Pancreas (tissue), 10 donors: Measurements from ENCODE around the gene PRDM11. TPM values are rescaled to one million over a fixed set of nuclear protein-coding genes. Genes with fewer than 3 reads are reported as not detected.

ENCODE experiments used
- ATAC-seq, 4 donors: fragments of 200-7000 bp; cut with Tn5 transposase; one replicate each; pipeline versions ENCODE4 v1.8.0 to v1.9.1; 2020; ENCODE audit warnings: mild to moderate bottlenecking in 4 of 4, moderate library complexity in 4 of 4
- DNase-seq, 6 donors: peaks; one replicate each; pipeline ENCODE4 v3.0.0-alpha.2; 2020
- FAIRE-seq: peaks from 2 replicates; lab custom pipeline; 2012; peaks lifted over from hg19 to GRCh38; lab: Jason Lieb, UNC
- H3K27ac ChIP-seq, 4 donors: fragments of 200-600 bp; sonication (generic); 1 replicate in 3 of 4; 2 replicates in 1 of 4; pipeline versions ENCODE4 v1.5.0 to v1.8.0; 2020
- H3K27me3 ChIP-seq, 4 donors: fragments of 200-600 bp; one replicate each; pipeline ENCODE4 v1.8.0; 2021
- H3K36me3 ChIP-seq, 3 donors: fragments of 200-600 bp; sonication (generic) in 1 of 3; one replicate each; pipeline versions ENCODE4 v1.5.0 to v1.8.0; 2020 to 2021
- H3K4me1 ChIP-seq, 3 donors: fragments of 200-600 bp; one replicate each; pipeline ENCODE4 v1.8.0; 2021
- H3K4me3 ChIP-seq, 4 donors: fragments of 200-600 bp; sonication (generic) in 2 of 4; one replicate each; pipeline versions ENCODE4 v1.5.0 to v1.8.0; 2020 to 2021
- H3K9me3 ChIP-seq, 4 donors: fragments of 200-600 bp; one replicate each; pipeline ENCODE4 v1.8.0; 2021
- WGBS, 2 donors: extraction: QIAGEN DNeasy Blood & Tissue Kit; methylation state at CpG; one replicate each; pipeline ENCODE4 v1.1.7; 2013; 5-methylcytosine and 5-hydroxymethylcytosine counted together
- intact Hi-C, 3 donors: fragments of 100-400 bp; cut with DNase I; formaldehyde crosslinking; loops; one replicate each; pipeline versions ENCODE4 v1.11.1 to v1.14.2; 2022
- polyA plus RNA-seq, 2 donors: library from polyadenylated mRNA; stranded (reverse); fragments of 200-250 nt; gene quantifications; one replicate each; pipeline ENCODE4 v1.2.3, GENCODE V29; 2013
- total RNA-seq, 6 donors: library from RNA; stranded (reverse); fragmentation: NEBNext Ultra II Directional in 4 of 6; extraction: Animal tissue kit (Norgen Biotek cat#: 25700) in 4 of 6; gene quantifications; one replicate each; pipeline versions ENCODE4 v1.2.1 to v1.2.4, GENCODE V29; 2021 to 2023
- TF ChIP-seq, protein P1 (sequence below), 4 donors: fragments of 200-600 bp; sonication (generic) in 3 of 4; IDR thresholded peaks; one replicate each; pipeline versions ENCODE4 v1.5.0 to v1.8.0; 2021; ENCODE audit warnings: antibody characterized with exemption in 4 of 4
- donor health status: healthy with polysubstance abuse.
- donor health status: DM: no; HTN: no; CAD: no; lungs with moderate emphysema.
- donor health status: DM: no; HTN: no; CAD: no.
- donor health status: control.
- donor health status: control.
- donor health status: Bipolar disorder and iron deficiency.
- donor health status: DM: yes; HTN: yes; CAD: no.
- donor health status: DM: no; HTN: no; CAD: no.
- donor health status: DM: no; HTN: no; CAD: no.
- donor health status: DM: yes; HTN: yes; CAD: no.

Gene PRDM11
- total and polyA plus RNA-seq, 8 donors: 3.0 to 8.5 (median 6.4) TPM

GRCh38 chr11:45234306-45235006, 88.0 kb downstream of the PRDM11 start:
- 86 to 90% methylated on average over 15 of the region's 15 CpGs for WGBS, 2 donors

DNA sequence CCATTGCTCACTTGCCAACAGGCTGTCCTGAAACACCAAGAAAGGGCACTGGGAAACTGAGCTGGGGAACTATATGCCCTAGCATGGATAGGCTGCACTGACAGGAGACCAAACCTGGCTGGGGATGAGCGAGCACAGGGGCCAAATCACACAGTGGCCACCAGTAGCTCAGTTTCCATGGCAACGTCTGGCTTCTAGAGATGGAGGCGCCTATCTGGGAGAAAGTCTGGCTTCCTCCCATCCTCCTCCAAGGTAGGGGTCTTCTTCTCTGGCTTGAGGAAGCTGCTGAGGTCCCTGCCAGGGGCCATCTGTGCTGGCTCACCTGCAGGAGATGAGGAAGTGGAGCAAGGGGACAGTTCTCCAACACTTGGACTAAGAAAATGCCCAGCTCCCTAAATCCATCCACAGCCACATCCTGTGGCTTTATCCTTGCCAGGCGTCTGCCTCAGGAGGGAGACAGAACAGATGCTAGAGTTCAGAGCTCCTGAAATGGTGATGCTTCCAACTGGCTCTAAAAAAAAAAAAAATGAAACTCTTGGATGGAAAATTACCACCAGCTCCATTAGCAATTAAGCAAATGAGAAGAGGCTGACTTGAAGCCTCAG, 91.4 kb downstream of the PRDM11 start:
- Histone ChIP-seq H3K36me3 (no peaks in the 10 kb centered on the region), H3K9me3 (no peaks in the 10 kb centered on the region), H3K4me1 (no peaks in the 10 kb centered on the region), H3K27ac (no peak overlapping the region), H3K4me3 (no peak overlapping the region), H3K27me3 (no peaks in the 10 kb centered on the region)
- FAIRE-seq (no peak), ATAC-seq (no peak), DNase-seq (no peak)
- 37 to 51% methylated on average over 4 of the region's 4 CpGs for WGBS, 2 donors
- intact Hi-C loops: no loop called here
- TF ChIP-seq, protein P1, sequence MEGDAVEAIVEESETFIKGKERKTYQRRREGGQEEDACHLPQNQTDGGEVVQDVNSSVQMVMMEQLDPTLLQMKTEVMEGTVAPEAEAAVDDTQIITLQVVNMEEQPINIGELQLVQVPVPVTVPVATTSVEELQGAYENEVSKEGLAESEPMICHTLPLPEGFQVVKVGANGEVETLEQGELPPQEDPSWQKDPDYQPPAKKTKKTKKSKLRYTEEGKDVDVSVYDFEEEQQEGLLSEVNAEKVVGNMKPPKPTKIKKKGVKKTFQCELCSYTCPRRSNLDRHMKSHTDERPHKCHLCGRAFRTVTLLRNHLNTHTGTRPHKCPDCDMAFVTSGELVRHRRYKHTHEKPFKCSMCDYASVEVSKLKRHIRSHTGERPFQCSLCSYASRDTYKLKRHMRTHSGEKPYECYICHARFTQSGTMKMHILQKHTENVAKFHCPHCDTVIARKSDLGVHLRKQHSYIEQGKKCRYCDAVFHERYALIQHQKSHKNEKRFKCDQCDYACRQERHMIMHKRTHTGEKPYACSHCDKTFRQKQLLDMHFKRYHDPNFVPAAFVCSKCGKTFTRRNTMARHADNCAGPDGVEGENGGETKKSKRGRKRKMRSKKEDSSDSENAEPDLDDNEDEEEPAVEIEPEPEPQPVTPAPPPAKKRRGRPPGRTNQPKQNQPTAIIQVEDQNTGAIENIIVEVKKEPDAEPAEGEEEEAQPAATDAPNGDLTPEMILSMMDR (IDR thresholded peaks at IDR 0.05): no peak

More at GRCh38 chr11:45234306-45235006, 88.0 kb downstream of the PRDM11 start:
- FAIRE-seq (no peak), ATAC-seq (no peak), DNase-seq (no peak)
- Histone ChIP-seq H3K27me3 (no peaks in the 10 kb centered on the region), H3K9me3 (no peaks in the 10 kb centered on the region), H3K36me3 (no peaks in the 10 kb centered on the region), H3K4me3 (no peak overlapping the region), H3K4me1 (no peaks in the 10 kb centered on the region), H3K27ac (no peak overlapping the region)
- intact Hi-C loops: no loop called here
- TF ChIP-seq, protein P1 (IDR thresholded peaks at IDR 0.05): no peak

DNA sequence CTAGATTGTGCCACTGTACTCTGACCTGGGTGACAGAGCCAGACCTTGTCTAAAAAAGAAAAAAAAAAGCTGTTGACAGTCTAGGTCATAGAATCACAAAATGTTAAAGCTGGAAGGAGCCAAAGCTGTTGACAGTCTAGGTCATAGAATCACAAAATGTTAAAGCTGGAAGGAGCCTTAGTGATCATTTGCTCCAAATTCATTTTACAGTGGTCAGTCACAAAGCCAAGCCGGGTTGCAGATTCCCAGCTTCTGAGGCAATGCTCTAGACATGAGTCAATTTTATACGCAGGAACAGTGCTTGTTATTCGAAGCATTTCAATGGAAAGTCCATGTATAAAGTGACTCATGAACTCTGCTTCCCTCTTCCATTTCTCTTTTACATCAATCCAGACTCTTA, 92.3 kb downstream of the PRDM11 start:
- peak in 1 of 4 donors; percentile 29 for ATAC-seq
- TF ChIP-seq, protein P1 (IDR thresholded peaks at IDR 0.05): no peak
- H3K27ac ChIP-seq: no peak overlapping the region
- DNase-seq: no peak
- H3K27me3 ChIP-seq: no peaks in the 10 kb centered on the region
- FAIRE-seq: no peak
- H3K4me3 ChIP-seq: no peak overlapping the region
- no peaks in the 10 kb centered on the region for H3K9me3 ChIP-seq
- H3K36me3 ChIP-seq: no peaks in the 10 kb centered on the region
- intact Hi-C loops: no loop called here
- no peaks in the 10 kb centered on the region for H3K4me1 ChIP-seq
- 74 to 89% methylated on average over 3 of the region's 3 CpGs for WGBS, 2 donors

- FAIRE-seq: no peak
- no peak for ATAC-seq
- H3K9me3 ChIP-seq: no peaks in the 10 kb centered on the region
- no peak for DNase-seq
- H3K36me3 ChIP-seq: no peaks in the 10 kb centered on the region
- 90 to 94% methylated on average over 1 of the region's 1 CpG for WGBS, 2 donors
- TF ChIP-seq, protein P1 (IDR thresholded peaks at IDR 0.05): no peak
- no peak overlapping the region for H3K27ac ChIP-seq
- intact Hi-C loops: no loop called here
- no peaks in the 10 kb centered on the region for H3K27me3 ChIP-seq
- no peaks in the 10 kb centered on the region for H3K4me1 ChIP-seq
- H3K4me3 ChIP-seq: no peak overlapping the region
These were observed 93.3 kb downstream of the PRDM11 start for GRCh38 chr11:45239733-45240132.

GRCh38 chr11:45243967-45244366, 97.5 kb downstream of the PRDM11 start:
- 72 to 74% methylated on average over 12 of the region's 12 CpGs for WGBS, 2 donors
- FAIRE-seq (no peak), ATAC-seq (no peak), DNase-seq (no peak)
- intact Hi-C loops: no loop called here
- no peak overlapping the region for H3K27ac ChIP-seq
- H3K36me3 ChIP-seq: no peaks in the 10 kb centered on the region
- no peaks in the 10 kb centered on the region for H3K9me3 ChIP-seq
- H3K4me3 ChIP-seq: no peak overlapping the region
- H3K27me3 ChIP-seq: no peaks in the 10 kb centered on the region
- TF ChIP-seq, protein P1 (IDR thresholded peaks at IDR 0.05): no peak
- H3K4me1 ChIP-seq: no peaks in the 10 kb centered on the region
